Mammary epithelial cell (primary cell): ENCODE measurements around the gene CRACDL.

Experiments
- EZH2 ChIP-seq: IDR thresholded peaks from 2 replicates; pipeline ENCODE4 v1.6.1; 2012; ENCODE audit warnings: low read length, inconsistent platforms, borderline replicate concordance
- TF ChIP-seq, protein P1 (sequence below), 2 donors: IDR thresholded peaks in 1 of 2; conservative IDR thresholded peaks in 1 of 2; 2 replicates each; pipeline ENCODE4 v1.5.1; 2011 to 2012; ENCODE audit warnings: inconsistent platforms in 2 of 2, low read length in 2 of 2, mild to moderate bottlenecking in 2 of 2, control low read depth in 1 of 2, low read depth in 1 of 2; ENCODE audit not compliant: insufficient read depth in 1 of 2; ENCODE audit errors: extremely low read depth in 1 of 2

- TF ChIP-seq, protein P1, sequence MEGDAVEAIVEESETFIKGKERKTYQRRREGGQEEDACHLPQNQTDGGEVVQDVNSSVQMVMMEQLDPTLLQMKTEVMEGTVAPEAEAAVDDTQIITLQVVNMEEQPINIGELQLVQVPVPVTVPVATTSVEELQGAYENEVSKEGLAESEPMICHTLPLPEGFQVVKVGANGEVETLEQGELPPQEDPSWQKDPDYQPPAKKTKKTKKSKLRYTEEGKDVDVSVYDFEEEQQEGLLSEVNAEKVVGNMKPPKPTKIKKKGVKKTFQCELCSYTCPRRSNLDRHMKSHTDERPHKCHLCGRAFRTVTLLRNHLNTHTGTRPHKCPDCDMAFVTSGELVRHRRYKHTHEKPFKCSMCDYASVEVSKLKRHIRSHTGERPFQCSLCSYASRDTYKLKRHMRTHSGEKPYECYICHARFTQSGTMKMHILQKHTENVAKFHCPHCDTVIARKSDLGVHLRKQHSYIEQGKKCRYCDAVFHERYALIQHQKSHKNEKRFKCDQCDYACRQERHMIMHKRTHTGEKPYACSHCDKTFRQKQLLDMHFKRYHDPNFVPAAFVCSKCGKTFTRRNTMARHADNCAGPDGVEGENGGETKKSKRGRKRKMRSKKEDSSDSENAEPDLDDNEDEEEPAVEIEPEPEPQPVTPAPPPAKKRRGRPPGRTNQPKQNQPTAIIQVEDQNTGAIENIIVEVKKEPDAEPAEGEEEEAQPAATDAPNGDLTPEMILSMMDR (conservative IDR thresholded peaks at IDR 0.05 in 1 of 2, IDR thresholded peaks at IDR 0.05 in 1 of 2; ENCODE audit: extremely low read depth in 1 of 2, insufficient read depth in 1 of 2, low read depth in 1 of 2, low read length in 2 of 2), result no peak
- no peak for TF ChIP-seq EZH2
Observed at GRCh38 chr2:98787700-98788099, 148.3 kb downstream of the CRACDL start.
